Heart left ventricle (tissue), 13 donors: ENCODE measurements around the gene ADGRB3.

ENCODE experiments used
- CTCF ChIP-seq, 12 donors: fragments of 200-600 bp; sonication (generic) in 4 of 12; IDR thresholded peaks; one replicate each; pipeline versions ENCODE4 v1.5.0 to v1.8.0; 2018 to 2022; ENCODE audit warnings: antibody characterized with exemption in 12 of 12, mild to moderate bottlenecking in 5 of 12
- POLR2A ChIP-seq, 2 donors: fragments of 450-650 bp; IDR thresholded peaks; one replicate each; pipeline ENCODE4 v1.6.1; 2017; ENCODE audit warnings: antibody characterized with exemption in 2 of 2, mild to moderate bottlenecking in 2 of 2, moderate library complexity in 2 of 2
- donor health status: ischemic (EF 13 %, LVEDD 7.1; RV severe dilation, severe dysfunction).
- donor health status: DM: no; HTN: yes; CAD: no.
- donor health status: DM: no; HTN: no; CAD: no.
- donor health status: ischemic (EF 25% LVEDD 6.9; RV normal size, moderate dysfunction).
- donor health status: ischemic (EF 25% LVEDD 5.7; RV mildly dilated, moderate dysfunction).
- donor health status: ischemic (EF 35%, LVEDD 5.7; RV mildly dilated, moderate dysfunction).
- donor health status: nonischemic (EF 11% LVEDD 7.7; RV severe dilation, severe dysfunction).
- donor health status: DM: yes; HTN: yes; CAD: no.
- donor health status: PGD.
- donor health status: ischemic (EF 29% LVEDD 5.4; RV normal size, mild dysfunction).
- donor health status: nonischemic (EF 23%, LVEDD 6.1; RV moderate dilation, normal function).

- TF ChIP-seq CTCF (IDR thresholded peaks at IDR 0.05): no peak
- no peak for TF ChIP-seq POLR2A (IDR thresholded peaks at IDR 0.05)
Measured at GRCh38 chr6:69349771-69350170, 714.7 kb downstream of the ADGRB3 start.
